IMR-90 (cell line): ENCODE data around the gene COL13A1. TPM values are rescaled to one million over a fixed set of nuclear protein-coding genes. Genes with fewer than 3 reads are reported as not detected.

ENCODE experiments used
- ATAC-seq: fragments of 200-7000 bp; cut with Tn5 transposase; 2 replicates; pipeline ENCODE4 v1.9.1; 2020; ENCODE audit warnings: low read depth, mild to moderate bottlenecking, moderate library complexity
- BruUV-seq: library from RNA; stranded (reverse); fragments of 400-500 nt; replicated peaks from 2 replicates; lab custom pipeline; 2021; lab: Mats Ljungman, UMichigan
- CTCF ChIA-PET: fragments of 300-600 bp; formaldehyde crosslinking; extraction: SDS; loops from one replicate; lab custom pipeline; 2021; ENCODE audit warnings: antibody characterized with exemption; lab: Yijun Ruan, JAX
- POLR2A ChIA-PET: fragments of 300-600 bp; sonication (Branson Sonifier 250); formaldehyde crosslinking; loops from one replicate; lab custom pipeline; 2022; ENCODE audit warnings: antibody characterized with exemption; ENCODE audit not compliant: unreplicated experiment; lab: Charles Lee
- DNase-seq: peaks from one replicate; pipeline ENCODE4 v3.0.0; 2013
- H2AFZ ChIP-seq: replicated peaks from 2 replicates; pipeline ENCODE3; 2013; ENCODE audit warnings: low read length, mild to moderate bottlenecking; ENCODE audit not compliant: poor library complexity
- H2AK5ac ChIP-seq: 2 replicates; pipeline ENCODE4 v1.6.1; 2013; ENCODE audit warnings: low read depth, low read length, inconsistent platforms
- H2AK9ac ChIP-seq: replicated peaks from 2 replicates; pipeline ENCODE3; 2013; ENCODE audit warnings: mild to moderate bottlenecking, low read depth, low read length, moderate library complexity; ENCODE audit not compliant: poor library complexity
- H2BK120ac ChIP-seq: 2 replicates; pipeline ENCODE4 v1.6.1; 2013; ENCODE audit warnings: low read depth, low read length, inconsistent platforms
- H2BK15ac ChIP-seq: 3 replicates; pipeline ENCODE4 v1.6.1; 2013; ENCODE audit warnings: low read depth, low read length, inconsistent platforms
- H2BK20ac ChIP-seq: 2 replicates; pipeline ENCODE4 v1.6.1; 2013; ENCODE audit warnings: low read depth, mild to moderate bottlenecking, inconsistent platforms, low read length, moderate library complexity
- H2BK5ac ChIP-seq: 2 replicates; pipeline ENCODE4 v1.6.1; 2013; ENCODE audit warnings: mild to moderate bottlenecking, low read depth, low read length, inconsistent platforms; ENCODE audit not compliant: poor library complexity, severe bottlenecking
- H3K14ac ChIP-seq: replicated peaks from 2 replicates; pipeline ENCODE4 v1.6.1; 2013; ENCODE audit warnings: low read depth, low read length, inconsistent platforms
- H3K18ac ChIP-seq: 2 replicates; pipeline ENCODE4 v1.6.1; 2013; ENCODE audit warnings: low read depth, low read length, control low read depth
- H3K23ac ChIP-seq: 2 replicates; pipeline ENCODE4 v1.6.1; 2013; ENCODE audit warnings: low read depth, low read length, inconsistent platforms
- H3K27ac ChIP-seq: 2 replicates; pipeline ENCODE4 v1.5.1; 2013; ENCODE audit warnings: mild to moderate bottlenecking, control low read depth, low read length; ENCODE audit not compliant: insufficient read depth
- H3K27me3 ChIP-seq: 2 replicates; pipeline ENCODE4 v1.6.1; 2013; ENCODE audit warnings: low read length; ENCODE audit not compliant: control insufficient read depth, insufficient read depth
- H3K36me3 ChIP-seq: 2 replicates; pipeline ENCODE4 v1.6.1; 2013; ENCODE audit warnings: low read length, mixed read lengths; ENCODE audit not compliant: control insufficient read depth, insufficient read depth
- H3K4ac ChIP-seq: 2 replicates; pipeline ENCODE4 v1.6.1; 2013; ENCODE audit warnings: low read depth, low read length, inconsistent platforms
- H3K4me1 ChIP-seq: 2 replicates; pipeline ENCODE4 v1.6.1; 2013; ENCODE audit warnings: low read length, mixed read lengths; ENCODE audit not compliant: control insufficient read depth, insufficient read depth
- H3K4me2 ChIP-seq: 2 replicates; pipeline ENCODE4 v1.6.1; 2013; ENCODE audit warnings: low read depth, mild to moderate bottlenecking, control low read depth, low read length, moderate library complexity
- H3K4me3 ChIP-seq: 2 replicates; pipeline ENCODE4 v1.5.1; 2013; ENCODE audit warnings: low read depth, mild to moderate bottlenecking, control low read depth, low read length, moderate library complexity; ENCODE audit not compliant: insufficient read depth
- H3K56ac ChIP-seq: 2 replicates; pipeline ENCODE4 v1.6.1; 2013; ENCODE audit warnings: low read length, inconsistent platforms; ENCODE audit not compliant: insufficient read depth; ENCODE audit errors: extremely low read depth
- H3K79me1 ChIP-seq, 2 experiments: 2 replicates each; pipeline ENCODE4 v1.6.1; 2013; ENCODE audit warnings: low read length in 2 of 2, inconsistent platforms in 1 of 2, low read depth in 1 of 2
- H3K9ac ChIP-seq: 2 replicates; pipeline ENCODE4 v1.6.1; 2013; ENCODE audit warnings: low read depth, low read length, control low read depth
- H3K9me1 ChIP-seq: 2 replicates; pipeline ENCODE4 v1.6.1; 2013; ENCODE audit warnings: low read length, inconsistent platforms; ENCODE audit not compliant: insufficient read depth
- H3K9me3 ChIP-seq: 2 replicates; pipeline ENCODE4 v1.6.1; 2013; ENCODE audit warnings: low read length; ENCODE audit not compliant: control insufficient read depth, insufficient read depth
- H4K20me1 ChIP-seq: 2 replicates; pipeline ENCODE4 v1.6.1; 2013; ENCODE audit warnings: low read length, inconsistent platforms; ENCODE audit not compliant: insufficient read depth
- H4K5ac ChIP-seq: 2 replicates; pipeline ENCODE4 v1.6.1; 2013; ENCODE audit warnings: mild to moderate bottlenecking, low read depth, low read length, control low read depth
- H4K8ac ChIP-seq, 2 experiments: 2 replicates each; pipeline ENCODE4 v1.6.1; 2013; ENCODE audit warnings: low read depth in 2 of 2, low read length in 2 of 2, control low read depth in 1 of 2, inconsistent platforms in 1 of 2
- H4K91ac ChIP-seq: 2 replicates; pipeline ENCODE4 v1.6.1; 2013; ENCODE audit warnings: low read depth, low read length, inconsistent platforms; ENCODE audit not compliant: insufficient read depth
- CEBPB ChIP-seq: IDR thresholded peaks from 2 replicates; pipeline ENCODE4 v1.6.1; 2012; ENCODE audit warnings: low read depth, low read length, improper control_type of control experiment
- NFE2L2 ChIP-seq: fragments of 150-350 bp; IDR thresholded peaks from 2 replicates; pipeline ENCODE4 v1.6.1; 2016; ENCODE audit warnings: low read depth, mild to moderate bottlenecking, low read length
- RAD21 ChIP-seq: IDR thresholded peaks from 2 replicates; pipeline ENCODE4 v1.6.1; 2012; ENCODE audit warnings: low read length, improper control_type of control experiment
- RFX5 ChIP-seq: IDR thresholded peaks from 2 replicates; pipeline ENCODE4 v1.8.0; 2012; ENCODE audit warnings: low read depth, mild to moderate bottlenecking, low read length, moderate library complexity
- WGBS, 2 experiments: methylation state at CpG; one replicate each; pipeline versions ENCODE4 v1.1.5 to v1.1.7; 2013; ENCODE audit warnings: missing lambda C conversion rate in 2 of 2; ENCODE audit not compliant: insufficient read length in 1 of 2; ENCODE audit errors: extremely low coverage in 2 of 2; 5-methylcytosine and 5-hydroxymethylcytosine counted together
- dilution Hi-C: fragments of 300-500 bp; cut with HindIII; formaldehyde crosslinking; loops from one replicate; pipeline ENCODE4 v1.14.3; 2018; ENCODE audit warnings: low sequenced_read_pairs; ENCODE audit not compliant: unreplicated experiment
- in situ Hi-C: fragments of 300-500 bp; cut with MboI; formaldehyde crosslinking; loops from 3 replicates; pipeline ENCODE4 v1.14.3; 2019; ENCODE audit warnings: low sequenced_read_pairs, inconsistent platforms, mixed read lengths
- intact Hi-C: fragments of 100-400 bp; cut with micrococcal nuclease; formaldehyde crosslinking; loops from 2 replicates; pipeline ENCODE4 v1.10.0; 2022
- polyA plus RNA-seq, 3 experiments: library from polyadenylated mRNA; depleted of rRNA; stranded (reverse); fragments of >200 nt; gene quantifications; 2 replicates each; pipeline ENCODE4 v1.2.3, GENCODE V29; 2012; ENCODE audit warnings: low replicate concordance in 1 of 3
- total RNA-seq: library from RNA; depleted of rRNA; stranded (reverse); fragments of >200 nt; gene quantifications from 2 replicates; pipeline ENCODE4 v1.2.3, GENCODE V29; 2012

The COL13A1 gene
- total and polyA plus RNA-seq, 2 of the 4 experiments (the other 2 are of a cell fraction), result 12.2 to 31.3 TPM

- Histone ChIP-seq H3K9ac (no peak overlapping the region), H3K18ac (no peak overlapping the region), H4K91ac (no peak overlapping the region), H4K5ac (no peak overlapping the region), H3K4me1 (peaks cover 14% of the 10 kb centered on the region), H3K4me2 (no peak overlapping the region), H2AFZ (no peak overlapping the region), H2BK20ac (no peak overlapping the region), H2AK9ac (no peak overlapping the region), H2AK5ac (no peak overlapping the region), H3K9me3 (no peaks in the 10 kb centered on the region), H3K27ac (no peak overlapping the region), H3K23ac (no peak overlapping the region), H2BK15ac (no peak overlapping the region), H3K56ac (no peak overlapping the region), H3K4ac (no peak overlapping the region), H4K8ac (no peak overlapping the region), H3K27me3 (peaks cover 10% of the 10 kb centered on the region), H2BK120ac (no peak overlapping the region), H3K79me1 (no peaks in the 10 kb centered on the region), H4K20me1 (peaks cover 10% of the 10 kb centered on the region; the same call in 1 of the 2 replicates), H3K36me3 (no peaks in the 10 kb centered on the region), H3K4me3 (no peak overlapping the region), H2BK5ac (no peak overlapping the region), H3K14ac (no peak overlapping the region), H3K9me1 (peaks cover 11% of the 10 kb centered on the region)
- DNase-seq, result no peak
- POLR2A ChIA-PET, result no interaction called here
- intact Hi-C loops, result loop anchor here (5.0 to 10.0 kb wide), 2 partner anchors 82 to 175 kb away; partner anchors contain the start of genes MACROH2A2 and TYSND1
- ATAC-seq, result no peak
- in situ Hi-C loops, result no loop called here
- CTCF ChIA-PET, result interaction anchor here (1.1 kb wide), 1 partner anchor 11 kb away, joined by 4 read pairs; no protein-coding TSS in a partner anchor
- 50% methylated on average over 2 of the region's 3 CpGs; no CpG with 5 or more reads in 1 of the 2 experiments for WGBS, 2 experiments
- dilution Hi-C loops, result no loop called here
- no peak for TF ChIP-seq CEBPB
- TF ChIP-seq RAD21, result no peak
- no peak for TF ChIP-seq NFE2L2
- no peak for TF ChIP-seq RFX5
- no TSS peak for BruUV-seq
Measured at GRCh38 chr10:69969977-69970376, 168.3 kb downstream of the COL13A1 start.
